Measurements from ENCODE around the gene H2AZ2. TPM values are rescaled to one million over a fixed set of nuclear protein-coding genes. Genes with fewer than 3 reads are reported as not detected.
"Not testable (repeated sequence)": the region's sequence is repeated elsewhere in the genome, so short reads cannot be mapped to it uniquely, and the experiment has no call there.

Gene H2AZ2
- total and polyA plus RNA-seq, 5 experiments from 2014 or later: 156 to 254 (median 236) TPM

- Mint-ChIP-seq H3K36me3 (no peaks in the 10 kb centered on the region), H3K27me3 (no peaks in the 10 kb centered on the region), H3K4me3 (no peak overlapping the region), H3K9me3 (no peaks in the 10 kb centered on the region), H3K4me1 (peaks cover 0 to 1% (median 0%) of the 10 kb centered on the region in 4 donors), H3K27ac (no peak overlapping the region)
- POLR2A ChIA-PET: interaction anchor here (1.4 kb wide), 1 partner anchor 37 kb away, joined by 3 read pairs; the partner anchor contains the start of gene H2AZ2
- DNase-seq: no peak
- ATAC-seq: no peak
Observed at GRCh38 chr7:44811093-44811492, 36.8 kb downstream of the H2AZ2 start.

- H3K27ac Mint-ChIP-seq: peak overlapping the region in 1 of 10 donors; percentile 42
- POLR2A ChIA-PET: no interaction called here
- DNase-seq: no peak
Observed at GRCh38 chr7:44808914-44809393, 38.9 kb downstream of the H2AZ2 start.

DNA sequence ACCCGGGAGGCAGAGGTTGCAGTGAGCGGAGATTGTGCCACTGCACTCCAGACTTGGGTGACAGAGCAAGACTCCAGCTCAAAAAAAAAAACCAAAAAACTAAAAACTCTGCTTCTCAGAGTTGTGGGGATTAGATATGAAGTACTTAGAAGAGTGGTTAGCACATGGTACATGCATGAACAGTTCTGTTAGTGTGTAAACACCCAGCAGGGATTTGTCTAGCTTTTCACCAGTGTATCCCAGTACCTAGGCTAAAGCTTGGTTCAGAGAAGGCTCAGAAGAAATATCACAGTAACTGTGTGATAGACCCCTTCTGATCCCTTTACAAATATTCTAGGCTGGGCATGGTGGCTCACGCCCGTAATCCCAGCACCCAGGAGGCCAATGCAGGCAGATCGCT is 41.9 kb downstream of the H2AZ2 start:
- POLR2A ChIA-PET: no interaction called here
- Mint-ChIP-seq H3K4me1 (peaks cover 2 to 16% (median 12%) of the 10 kb centered on the region in 4 donors), H3K4me3 (no peak overlapping the region), H3K27ac (peak overlapping the region in 2 of 10 donors; percentile 40 to 59), H3K9me3 (no peaks in the 10 kb centered on the region), H3K27me3 (no peaks in the 10 kb centered on the region), H3K36me3 (peaks cover 0 to 45% (median 10%) of the 10 kb centered on the region in 3 donors)
- ATAC-seq (no peak), DNase-seq (no peak)

More at GRCh38 chr7:44808914-44809393, 38.9 kb downstream of the H2AZ2 start:
- Mint-ChIP-seq H3K27me3 (no peaks in the 10 kb centered on the region), H3K4me3 (no peak overlapping the region), H3K4me1 (peaks cover 0 to 1% (median 0%) of the 10 kb centered on the region in 4 donors), H3K9me3 (no peaks in the 10 kb centered on the region), H3K36me3 (peaks cover 0 to 15% (median 3%) of the 10 kb centered on the region in 3 donors)
- ATAC-seq: no peak

- peaks cover 4 to 29% (median 27%) of the 10 kb centered on the region in 4 donors for H3K4me1 Mint-ChIP-seq
- peak overlapping the region in 1 of 10 donors; percentile 43 for H3K27ac Mint-ChIP-seq
- H3K27me3 Mint-ChIP-seq, H3K4me3 Mint-ChIP-seq, DNase-seq, ATAC-seq, H3K9me3 Mint-ChIP-seq: not testable (repeated sequence)
- H3K36me3 Mint-ChIP-seq: peaks cover 0 to 63% (median 16%) of the 10 kb centered on the region in 3 donors
- POLR2A ChIA-PET: interaction anchor here (1.2 to 1.5 kb wide), 2 partner anchors 8 to 55 kb away, joined by 3 to 4 read pairs; no protein-coding TSS in a partner anchor
Observed at GRCh38 chr7:44803828-44804519, 43.9 kb downstream of the H2AZ2 start.

DNA sequence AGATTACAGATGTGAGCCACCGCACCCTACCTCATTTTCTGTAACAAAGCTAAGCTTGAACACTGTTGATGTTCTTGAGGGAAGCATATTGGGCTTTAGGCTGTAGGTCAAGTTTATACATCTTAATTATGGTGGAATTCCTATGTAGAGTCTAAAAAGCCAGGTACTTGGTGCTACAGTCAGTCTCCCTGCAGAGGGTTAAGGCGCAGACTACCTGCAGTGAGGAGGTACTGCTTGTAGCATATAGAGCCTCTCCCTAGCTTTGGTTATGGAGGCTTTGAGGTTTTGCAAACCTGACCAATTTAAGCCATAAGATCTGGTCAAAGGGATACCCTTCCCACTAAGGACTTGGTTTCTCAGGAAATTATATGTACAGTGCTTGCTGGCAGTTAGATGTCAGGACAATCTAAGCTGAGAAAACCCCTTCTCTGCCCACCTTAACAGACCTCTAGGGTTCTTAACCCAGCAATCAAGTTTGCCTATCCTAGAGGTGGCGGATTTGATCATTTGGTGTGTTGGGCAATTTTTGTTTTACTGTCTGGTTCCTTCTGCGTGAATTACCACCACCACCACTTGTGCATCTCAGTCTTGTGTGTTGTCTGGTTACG is 45.4 kb downstream of the H2AZ2 start:
- peaks cover 14 to 43% (median 41%) of the 10 kb centered on the region in 4 donors for H3K4me1 Mint-ChIP-seq
- peaks cover 0 to 75% (median 19%) of the 10 kb centered on the region in 3 donors for H3K36me3 Mint-ChIP-seq
- peak overlapping the region in 2 of 10 donors; percentile 15 to 19 for H3K27ac Mint-ChIP-seq
- H3K4me3 Mint-ChIP-seq: no peak overlapping the region
- DNase-seq (no peak), ATAC-seq (no peak)
- POLR2A ChIA-PET: interaction anchor here (0.6 kb wide), 1 partner anchor 118 kb away, joined by 5 read pairs; no protein-coding TSS in a partner anchor
- no peaks in the 10 kb centered on the region for H3K9me3 Mint-ChIP-seq
- no peaks in the 10 kb centered on the region for H3K27me3 Mint-ChIP-seq

DNA sequence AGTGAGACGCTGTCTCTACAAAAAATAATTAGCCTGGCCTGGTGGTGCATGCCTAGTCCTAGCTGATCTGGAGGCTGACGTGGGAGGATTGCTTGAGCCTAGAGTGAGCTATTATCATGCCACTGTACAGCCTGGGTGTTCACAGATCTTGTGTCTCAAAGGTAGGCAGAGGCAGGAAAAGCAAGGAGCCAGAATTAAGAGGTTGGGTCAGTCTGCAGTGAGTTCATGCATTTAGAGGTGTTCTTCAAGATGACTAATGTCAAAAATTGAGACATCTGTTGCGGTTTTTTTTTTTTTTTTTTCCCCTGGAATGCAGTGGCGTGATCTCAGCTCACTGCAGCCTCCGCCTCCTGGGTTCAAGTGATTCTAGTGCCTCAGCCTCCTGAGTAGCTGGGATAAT is 46.0 kb downstream of the H2AZ2 start:
- Mint-ChIP-seq H3K9me3 (no peaks in the 10 kb centered on the region), H3K4me3 (no peak overlapping the region), H3K27ac (peak overlapping the region in 7 of 10 donors; percentile 7 to 83 (median 59)), H3K4me1 (peaks cover 18 to 46% (median 44%) of the 10 kb centered on the region in 4 donors), H3K27me3 (no peaks in the 10 kb centered on the region), H3K36me3 (peaks cover 0 to 77% (median 19%) of the 10 kb centered on the region in 3 donors)
- ATAC-seq: no peak
- POLR2A ChIA-PET: interaction anchor here (0.6 kb wide), 1 partner anchor 118 kb away, joined by 5 read pairs; no protein-coding TSS in a partner anchor
- DNase-seq: no peak

DNA sequence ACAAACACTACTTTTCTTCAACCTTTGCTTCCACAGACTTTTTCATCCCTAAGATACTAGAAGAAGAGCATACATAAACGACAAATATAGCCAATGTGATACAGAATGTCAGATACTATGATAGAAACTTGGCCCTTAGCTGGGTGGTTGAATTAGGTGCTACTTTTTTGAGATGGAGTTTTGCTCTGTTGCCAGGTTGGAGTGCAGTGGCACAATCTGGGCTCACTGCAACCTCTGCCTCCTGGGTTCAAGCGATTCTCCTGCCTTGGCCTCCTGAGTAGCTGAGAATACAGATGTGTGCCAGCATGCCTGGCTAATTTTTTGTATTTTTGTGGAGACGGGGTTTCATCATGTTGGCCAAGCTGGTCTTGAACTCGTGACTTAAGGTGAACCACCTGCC is 47.9 kb downstream of the H2AZ2 start:
- Mint-ChIP-seq H3K9me3 (no peaks in the 10 kb centered on the region), H3K4me3 (peak overlapping the region in 7 of 10 donors; percentile 3 to 40 (median 24)), H3K27ac (peak overlapping the region in 9 of 10 donors; percentile 1 to 83 (median 67)), H3K4me1 (peaks cover 18 to 50% (median 45%) of the 10 kb centered on the region in 4 donors), H3K36me3 (peaks cover 0 to 72% (median 17%) of the 10 kb centered on the region in 3 donors), H3K27me3 (no peaks in the 10 kb centered on the region)
- POLR2A ChIA-PET: interaction anchor here (0.6 to 1.6 kb wide), 2 partner anchors 48 to 292 kb away, joined by 4 read pairs; partner anchors contain the start of gene H2AZ2
- DNase-seq (no peak), ATAC-seq (no peak)

GRCh38 chr7:44798649-44799305 is 49.1 kb downstream of the H2AZ2 start:
- POLR2A ChIA-PET: interaction anchor here (0.6 to 3.0 kb wide), 9 partner anchors 45 to 225 kb away, joined by 3 to 19 read pairs (median 10); partner anchors contain the start of genes DDX56, H2AZ2, OGDH and PURB
- Mint-ChIP-seq H3K27ac (peak overlapping the region; percentile 66 to 99 (median 97)), H3K9me3 (no peaks in the 10 kb centered on the region), H3K4me3 (peak overlapping the region; percentile 87 to 100 (median 95)), H3K27me3 (no peaks in the 10 kb centered on the region), H3K36me3 (peaks cover 0 to 60% (median 17%) of the 10 kb centered on the region in 3 donors), H3K4me1 (peaks cover 18 to 50% (median 45%) of the 10 kb centered on the region in 4 donors)
- ATAC-seq: no peak
- no peak for DNase-seq

- ATAC-seq (peak; percentile 48 to 59), DNase-seq (peak; percentile 70 to 92 (median 80))
- Mint-ChIP-seq H3K36me3 (peaks cover 0 to 49% (median 17%) of the 10 kb centered on the region in 3 donors), H3K4me1 (peaks cover 15 to 47% (median 45%) of the 10 kb centered on the region in 4 donors), H3K9me3 (no peaks in the 10 kb centered on the region), H3K27ac (peak overlapping the region; percentile 90 to 99 (median 98)), H3K27me3 (no peaks in the 10 kb centered on the region), H3K4me3 (peak overlapping the region; percentile 87 to 100 (median 95))
- POLR2A ChIA-PET: interaction anchor here (0.7 to 3.0 kb wide), 22 partner anchors 7 to 314 kb away, joined by 3 to 26 read pairs (median 4); partner anchors contain the start of genes DDX56, H2AZ2, NUDCD3 and OGDH
Observed at GRCh38 chr7:44797329-44798258, 50.3 kb downstream of the H2AZ2 start.

DNA sequence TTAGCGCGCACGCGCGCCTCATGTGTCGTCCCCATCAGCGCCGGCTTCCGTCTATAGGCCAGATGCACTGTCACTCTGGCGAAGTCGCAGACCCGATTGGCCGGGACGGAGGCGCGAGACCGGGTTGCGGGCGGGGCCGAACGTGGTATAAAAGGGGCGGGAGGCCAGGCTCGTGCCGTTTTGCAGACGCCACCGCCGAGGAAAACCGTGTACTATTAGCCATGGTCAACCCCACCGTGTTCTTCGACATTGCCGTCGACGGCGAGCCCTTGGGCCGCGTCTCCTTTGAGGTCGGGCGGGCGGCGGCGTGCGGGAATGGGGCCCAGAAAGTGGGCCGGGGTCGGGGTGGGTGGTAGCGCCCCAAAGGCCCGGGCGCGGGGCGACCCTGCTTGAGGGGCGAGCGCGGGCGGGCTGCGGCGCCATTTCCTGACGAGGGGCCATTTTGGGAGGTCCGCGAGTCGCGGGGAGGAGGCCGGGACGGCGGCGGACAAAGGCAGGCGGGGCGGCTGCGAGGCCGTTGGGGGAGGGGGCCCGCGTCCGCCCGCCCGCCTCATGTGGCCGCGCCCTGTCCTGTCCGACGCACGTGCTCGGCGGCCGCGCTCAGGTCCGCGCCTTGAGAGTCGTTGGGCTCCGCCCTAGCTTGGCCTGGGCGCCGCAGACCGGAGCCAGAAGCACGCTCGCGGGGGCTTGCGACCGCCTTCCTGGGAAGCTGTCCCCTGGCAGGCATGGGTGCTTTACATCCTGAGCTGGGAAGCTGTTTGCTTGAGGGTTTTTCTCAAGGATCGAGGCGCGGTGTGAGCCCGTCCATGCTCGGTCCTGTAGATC is 51.2 kb downstream of the H2AZ2 start, which contains the start of gene PPIA:
PPIA (plus strand) TSS at position 178 of the 825 bp plus-strand sequence; CDS start at position 222, 44 bp downstream.
- H3K27me3 Mint-ChIP-seq: no peaks in the 10 kb centered on the region
- H3K36me3 Mint-ChIP-seq: peaks cover 0 to 40% (median 17%) of the 10 kb centered on the region in 3 donors
- POLR2A ChIA-PET: interaction anchor here (0.7 to 3.0 kb wide), 19 partner anchors 8 to 315 kb away, joined by 3 to 26 read pairs (median 4); partner anchors contain the start of genes DDX56, H2AZ2, OGDH and TBRG4
- DNase-seq: peak; percentile 95 to 99 (median 98)
- H3K27ac Mint-ChIP-seq: peak within 1 kb of the TSS; percentile 90 to 99 (median 98)
- H3K4me1 Mint-ChIP-seq: peaks cover 15 to 45% (median 39%) of the 10 kb centered on the region in 4 donors
- H3K4me3 Mint-ChIP-seq: peak within 1 kb of the TSS; percentile 87 to 100 (median 95)
- ATAC-seq: peak; percentile 87 to 88
- H3K9me3 Mint-ChIP-seq: no peaks in the 10 kb centered on the region

Measured in naive thymus-derived CD8-positive, alpha-beta T cell (primary cell).